GM12878 (cell line): ENCODE data around the gene AMPH. TPM values are rescaled to one million over a fixed set of nuclear protein-coding genes. Genes with fewer than 3 reads are reported as not detected.
"Not testable (repeated sequence)": the region's sequence is repeated elsewhere in the genome, so short reads cannot be mapped to it uniquely, and the experiment has no call there.

Experiments used
- ATAC-seq: fragments of 200-7000 bp; cut with Tn5 transposase; 3 replicates; pipeline ENCODE4 v1.9.1; 2020; ENCODE audit warnings: mild to moderate bottlenecking, moderate library complexity
- BruUV-seq: library from RNA; stranded (reverse); fragments of 400-500 nt; replicated peaks from 2 replicates; lab custom pipeline; 2021; lab: Mats Ljungman, UMichigan
- CTCF ChIA-PET: fragments of 300-600 bp; sonication (Branson Sonifier 250); formaldehyde crosslinking; extraction: SDS; loops from one replicate; lab custom pipeline; 2021; ENCODE audit warnings: inconsistent platforms; lab: Yijun Ruan, JAX
- POLR2A ChIA-PET: fragments of 350-600 bp; formaldehyde crosslinking; extraction: SDS; loops from one replicate; lab custom pipeline; 2021; ENCODE audit warnings: inconsistent platforms; lab: Charles Lee
- RAD21 ChIA-PET: fragments of 300-600 bp; sonication (Branson Sonifier 250); formaldehyde crosslinking; loops from one replicate; lab custom pipeline; 2023; ENCODE audit warnings: antibody characterized with exemption; ENCODE audit not compliant: unreplicated experiment; lab: Charles Lee
- SMC1A ChIA-PET: fragments of 300-600 bp; sonication (Branson Sonifier 250); formaldehyde crosslinking; loops from one replicate; lab custom pipeline; 2023; ENCODE audit not compliant: unreplicated experiment, uncharacterized antibody; lab: Charles Lee
- DNase-seq: peaks from one replicate; pipeline ENCODE4 v3.0.0-alpha.2; 2011; ENCODE audit warnings: low read depth, low spot score
- FAIRE-seq: peaks from 3 replicates; lab custom pipeline; 2011; peaks lifted over from hg19 to GRCh38; lab: Jason Lieb, UNC
- H2AFZ ChIP-seq: 2 replicates; pipeline ENCODE4 v1.6.0; 2011; ENCODE audit warnings: low read depth, low read length, control low read depth; ENCODE audit not compliant: control insufficient read depth
- H3K27ac ChIP-seq: 2 replicates; pipeline ENCODE4 v1.5.1; 2011; ENCODE audit warnings: control low read depth; ENCODE audit not compliant: control insufficient read depth, insufficient read depth
- H3K27me3 ChIP-seq, 2 experiments: replicated peaks in 1 of 2; 2 replicates each; pipeline versions ENCODE4 v1.6.0 to v1.6.1; 2011; ENCODE audit warnings: low read length in 1 of 2; ENCODE audit not compliant: control insufficient read depth in 2 of 2, insufficient read depth in 2 of 2
- H3K36me3 ChIP-seq, 2 experiments: 2 replicates each; pipeline ENCODE4 v1.5.1; 2011; ENCODE audit warnings: low read length in 1 of 2; ENCODE audit not compliant: control insufficient read depth in 2 of 2, insufficient read depth in 2 of 2
- H3K4me1 ChIP-seq: 2 replicates; pipeline ENCODE4 v1.6.1; 2011; ENCODE audit warnings: mild to moderate bottlenecking, low read length, moderate library complexity, mixed read lengths; ENCODE audit not compliant: control insufficient read depth, insufficient read depth
- H3K4me2 ChIP-seq: 2 replicates; pipeline ENCODE4 v1.6.0; 2011; ENCODE audit warnings: control low read depth; ENCODE audit not compliant: control insufficient read depth, insufficient read depth
- H3K4me3 ChIP-seq: fragments of 200-600 bp; sonication (generic); 2 replicates; pipeline ENCODE4 v1.5.1; 2016
- H3K79me2 ChIP-seq: 2 replicates; pipeline ENCODE4 v1.6.0; 2011; ENCODE audit warnings: low read length; ENCODE audit not compliant: control insufficient read depth, insufficient read depth
- H3K9ac ChIP-seq: 2 replicates; pipeline ENCODE4 v1.8.0; 2011; ENCODE audit warnings: low read length, control low read depth, mixed read lengths; ENCODE audit not compliant: control insufficient read depth, insufficient read depth
- H3K9me3 ChIP-seq: replicated peaks from 3 replicates; pipeline ENCODE4 v1.5.1; 2011; ENCODE audit warnings: mild to moderate bottlenecking, low read length; ENCODE audit not compliant: control insufficient read depth, insufficient read depth
- H4K20me1 ChIP-seq: 2 replicates; pipeline ENCODE4 v1.6.0; 2011; ENCODE audit not compliant: control insufficient read depth, insufficient read depth
- CTCF ChIP-seq, 3 experiments: IDR thresholded peaks in 2 of 3; conservative IDR thresholded peaks in 1 of 3; 2 replicates each; pipeline ENCODE4 v1.5.1; 2011; ENCODE audit warnings: low read depth in 3 of 3, low read length in 3 of 3, mild to moderate bottlenecking in 3 of 3, control low read depth in 2 of 3, moderate library complexity in 2 of 3, inconsistent platforms in 1 of 3, mixed read lengths in 1 of 3; ENCODE audit not compliant: control insufficient read depth in 2 of 3, insufficient read depth in 1 of 3; ENCODE audit errors: extremely low read depth in 1 of 3
- IKZF1 ChIP-seq: fragments of 450-650 bp; conservative IDR thresholded peaks from 2 replicates; pipeline ENCODE4 v1.6.1; 2017; ENCODE audit warnings: antibody characterized with exemption, mild to moderate bottlenecking
- IKZF2 ChIP-seq, 2 experiments: fragments of 450-650 bp; IDR thresholded peaks; 2 replicates each; pipeline ENCODE4 v1.6.1; 2017; ENCODE audit warnings: mild to moderate bottlenecking in 2 of 2, moderate library complexity in 2 of 2
- IRF4 ChIP-seq: IDR thresholded peaks from 2 replicates; pipeline ENCODE4 v1.6.1; 2011; ENCODE audit warnings: low read depth, low read length
- NBN ChIP-seq: fragments of 450-650 bp; IDR thresholded peaks from 2 replicates; pipeline ENCODE4 v1.6.1; 2016
- RAD21 ChIP-seq: IDR thresholded peaks from 2 replicates; pipeline ENCODE4 v1.6.1; 2011; ENCODE audit warnings: mild to moderate bottlenecking, low read depth, low read length, moderate library complexity; ENCODE audit not compliant: insufficient read depth
- SMC3 ChIP-seq: IDR thresholded peaks from 2 replicates; pipeline ENCODE4 v1.6.1; 2011; ENCODE audit warnings: low read length, improper control_type of control experiment, borderline replicate concordance
- WGBS: methylation state at CpG from one replicate; pipeline ENCODE4 v1.1.6; 2016; ENCODE audit warnings: low lambda C conversion rate; ENCODE audit not compliant: insufficient replicate concordance, insufficient coverage; ENCODE audit errors: missing lambda C conversion rate; 5-methylcytosine and 5-hydroxymethylcytosine counted together
- in situ Hi-C: fragments of 300-500 bp; cut with MboI; formaldehyde crosslinking; loops from 9 replicates; pipeline ENCODE4 v1.14.3; 2018; ENCODE audit warnings: mixed read lengths
- intact Hi-C: fragments of 100-400 bp; cut with micrococcal nuclease; formaldehyde crosslinking; loops from one replicate; pipeline ENCODE4 v1.14.2; 2022; ENCODE audit not compliant: unreplicated experiment
- polyA plus RNA-seq, 11 experiments: library from polyadenylated mRNA; depleted of rRNA in 4 of 11; unstranded in 6 of 11; stranded (reverse) in 5 of 11; fragments of >200 nt; fragmentation: Nextera tagmentation in 4 of 11; fragmentation: Illumina TruSeq in 1 of 11; extraction: Ambion mirVana in 4 of 11; extraction: Trizol in 1 of 11; gene quantifications; 1 replicate in 1 of 11; 2 replicates in 10 of 11; pipeline versions ENCODE4 v1.2.1 to v1.2.3, GENCODE V29; 2011 to 2016; ENCODE audit warnings: inconsistent platforms in 2 of 11, missing spikeins in 2 of 11, low read depth in 1 of 11
- total RNA-seq, 4 experiments: library from RNA; depleted of rRNA in 3 of 4; stranded (reverse); fragments of >200 nt in 3 of 4; fragmentation: Illumina TruSeq in 1 of 4; extraction: Trizol in 1 of 4; gene quantifications; 2 replicates each; pipeline versions ENCODE4 v1.2.1 to v1.2.3, GENCODE V29; 2013 to 2021

Gene AMPH
- total and polyA plus RNA-seq, 10 of the 15 experiments (the other 5 are each of a cell fraction or from before 2014, with no cell fraction given) = 0.03 to 0.24 (median 0.08) TPM; not detected in 2

GRCh38 chr7:38349126-38349795, 281.9 kb downstream of the AMPH start:
- POLR2A ChIA-PET = interaction anchor here (1.1 kb wide), 1 partner anchor 166 kb away, joined by 4 read pairs; no protein-coding TSS in a partner anchor
- H3K9ac ChIP-seq = peak overlapping the region; percentile 51

GRCh38 chr7:38345299-38346172, 285.6 kb downstream of the AMPH start:
- H3K9me3 ChIP-seq, H4K20me1 ChIP-seq, H3K9ac ChIP-seq, BruUV-seq, intact Hi-C loops, H3K27me3 ChIP-seq, H3K36me3 ChIP-seq, H3K4me2 ChIP-seq, DNase-seq, H3K27ac ChIP-seq, H3K4me3 ChIP-seq, H3K79me2 ChIP-seq: not testable (repeated sequence)
- in situ Hi-C loops = loop anchor here (25.0 kb wide), 1 partner anchor 133 kb away; no protein-coding TSS in a partner anchor
- TF ChIP-seq NBN (0 out of 2 replicates have a peak, but pooled peaks have one; percentile 25), IKZF1 (0 out of 2 replicates have a peak, but pooled peaks have one; percentile 10), IKZF2 (IDR thresholded peaks at IDR 0.05) (peak in 1 of 2 experiments; percentile 14; a peak in 1 of 4 replicates), SMC3 (0 out of 2 replicates have a peak, but pooled peaks have one; percentile 19), IRF4 (peak; percentile 19; the same call in 1 of the 2 replicates), CTCF (IDR thresholded peaks at IDR 0.05 in 2 of 3, conservative IDR thresholded peaks at IDR 0.05 in 1 of 3; ENCODE audit: control insufficient read depth in 2 of 3, extremely low read depth in 1 of 3, insufficient read depth in 1 of 3, low read depth in 3 of 3, low read length in 3 of 3) (peak; percentile 69 to 95 (median 82)), RAD21 (peak; percentile 54)
- ATAC-seq (peak; percentile 85), FAIRE-seq (peak; percentile 31)
- peaks cover 18% of the 10 kb centered on the region for H3K4me1 ChIP-seq
- CTCF ChIA-PET = interaction anchor here (0.8 to 9.6 kb wide), 29 partner anchors 9 to 447 kb away, joined by 3 to 240 read pairs (median 7); partner anchors contain the start of gene SFRP4
- peak overlapping the region; percentile 63 for H2AFZ ChIP-seq
- WGBS = 49% methylated on average over 6 of the region's 6 CpGs
- POLR2A ChIA-PET = interaction anchor here (0.7 kb wide), 1 partner anchor 10 kb away, joined by 3 read pairs; no protein-coding TSS in a partner anchor
- SMC1A ChIA-PET = interaction anchor here (1.0 to 2.9 kb wide), 14 partner anchors 10 to 449 kb away, joined by 3 to 35 read pairs (median 6); no protein-coding TSS in a partner anchor
- RAD21 ChIA-PET = interaction anchor here (0.6 to 2.8 kb wide), 12 partner anchors 10 to 490 kb away, joined by 3 to 43 read pairs (median 5); no protein-coding TSS in a partner anchor

More at GRCh38 chr7:38349126-38349795, 281.9 kb downstream of the AMPH start:
- in situ Hi-C loops = loop anchor here (25.0 kb wide), 1 partner anchor 137 kb away; no protein-coding TSS in a partner anchor
- RAD21 ChIA-PET = interaction anchor here (0.7 to 5.7 kb wide), 8 partner anchors 9 to 133 kb away, joined by 3 to 39 read pairs (median 4); no protein-coding TSS in a partner anchor
- H3K4me3 ChIP-seq = peak overlapping the region; percentile 65
- SMC1A ChIA-PET = interaction anchor here (1.1 to 2.3 kb wide), 6 partner anchors 13 to 133 kb away, joined by 3 to 16 read pairs (median 4); no protein-coding TSS in a partner anchor
- peak overlapping the region; percentile 34; the same call in 1 of the 2 replicates for H2AFZ ChIP-seq
- intact Hi-C loops, FAIRE-seq, H3K9me3 ChIP-seq, H3K36me3 ChIP-seq, H4K20me1 ChIP-seq, H3K79me2 ChIP-seq, DNase-seq, H3K27me3 ChIP-seq, H3K4me1 ChIP-seq: not testable (repeated sequence)
- CTCF ChIA-PET = interaction anchor here (0.8 to 9.6 kb wide), 10 partner anchors 9 to 240 kb away, joined by 3 to 240 read pairs (median 8); no protein-coding TSS in a partner anchor
- peak; percentile 54 for ATAC-seq
- H3K4me2 ChIP-seq = peak overlapping the region; percentile 48; the same call in 1 of the 2 replicates
- H3K27ac ChIP-seq = peak overlapping the region; percentile 72
- WGBS = 17% methylated on average over 8 of the region's 9 CpGs
- BruUV-seq = TSS peak; percentile 88
